Hepatocyte (in vitro differentiated cells): ENCODE results near the gene RER1. TPM values are rescaled to one million over a fixed set of nuclear protein-coding genes. Genes with fewer than 3 reads are reported as not detected.
A peak's percentile ranks its signal among the peaks of the same experiment; 100 is the strongest.

ENCODE experiments used
- DNase-seq: peaks from one replicate; pipeline ENCODE4 v3.0.0-alpha.2; 2016; ENCODE audit warnings: low spot score
- H2AFZ ChIP-seq: fragments of 200-600 bp; sonication (generic); 2 replicates; pipeline ENCODE4 v1.6.0; 2016; ENCODE audit warnings: antibody characterized with exemption, mild to moderate bottlenecking
- H3K27ac ChIP-seq: fragments of 200-600 bp; sonication (generic); 2 replicates; pipeline ENCODE4 v1.5.1; 2016; ENCODE audit warnings: mild to moderate bottlenecking
- H3K27me3 ChIP-seq: fragments of 200-600 bp; sonication (generic); 2 replicates; pipeline ENCODE4 v1.6.1; 2016
- H3K36me3 ChIP-seq: fragments of 200-600 bp; sonication (generic); replicated peaks from 2 replicates; pipeline ENCODE4 v1.5.1; 2016; ENCODE audit warnings: low read depth; ENCODE audit not compliant: insufficient read depth
- H3K4me1 ChIP-seq: fragments of 200-600 bp; sonication (generic); 2 replicates; pipeline ENCODE4 v1.5.1; 2016; ENCODE audit warnings: mild to moderate bottlenecking, moderate library complexity; ENCODE audit not compliant: insufficient read depth
- H3K4me2 ChIP-seq: fragments of 200-600 bp; sonication (generic); 2 replicates; pipeline ENCODE4 v1.6.0; 2016
- H3K4me3 ChIP-seq: fragments of 200-600 bp; sonication (generic); 2 replicates; pipeline ENCODE4 v1.5.1; 2016; ENCODE audit warnings: mild to moderate bottlenecking
- H3K79me2 ChIP-seq: fragments of 200-600 bp; sonication (generic); 2 replicates; pipeline ENCODE4 v1.6.0; 2017; ENCODE audit warnings: mild to moderate bottlenecking
- H3K9me2 ChIP-seq: fragments of 200-600 bp; sonication (generic); replicated peaks from 2 replicates; pipeline ENCODE4 v1.6.0; 2017; ENCODE audit warnings: mild to moderate bottlenecking; ENCODE audit not compliant: insufficient read depth
- H3K9me3 ChIP-seq: fragments of 200-600 bp; sonication (generic); 2 replicates; pipeline ENCODE4 v1.5.1; 2016; ENCODE audit warnings: low read depth, mild to moderate bottlenecking
- H4K20me1 ChIP-seq: fragments of 200-600 bp; sonication (generic); 2 replicates; pipeline ENCODE4 v1.6.0; 2016; ENCODE audit warnings: mild to moderate bottlenecking; ENCODE audit not compliant: insufficient read depth, poor library complexity, severe bottlenecking
- EZH2 ChIP-seq: fragments of 200-600 bp; sonication (generic); IDR thresholded peaks from 2 replicates; pipeline ENCODE4 v1.6.1; 2016; ENCODE audit warnings: antibody characterized with exemption, mild to moderate bottlenecking, borderline replicate concordance
- EZH2phosphoT487 ChIP-seq: fragments of 200-600 bp; sonication (generic); IDR thresholded peaks from one replicate; pipeline ENCODE4 v1.6.1; 2018; ENCODE audit warnings: antibody characterized with exemption, mild to moderate bottlenecking, low read depth, moderate library complexity; ENCODE audit not compliant: unreplicated experiment, severe bottlenecking
- WGBS: methylation state at CpG from one replicate; pipeline ENCODE4 v1.1.6; 2016; ENCODE audit warnings: low lambda C conversion rate; ENCODE audit errors: missing lambda C conversion rate; 5-methylcytosine and 5-hydroxymethylcytosine counted together
- polyA plus RNA-seq: library from polyadenylated mRNA; unstranded; fragments of >200 nt; fragmentation: Nextera tagmentation; extraction: Ambion mirVana; gene quantifications from 2 replicates; pipeline ENCODE4 v1.2.1, GENCODE V29; 2016
- total RNA-seq: library from RNA; depleted of rRNA; stranded (reverse); fragments of >200 nt; gene quantifications from 2 replicates; pipeline ENCODE4 v1.2.3, GENCODE V29; 2014
- TF ChIP-seq, protein P1 (sequence below): fragments of 200-600 bp; sonication (generic); IDR thresholded peaks from 2 replicates; pipeline ENCODE4 v1.5.1; 2016; ENCODE audit warnings: antibody characterized with exemption, mild to moderate bottlenecking; ENCODE audit not compliant: poor library complexity

RER1 gene
- total and polyA plus RNA-seq, 2 experiments from 2014 or later: 123 to 237 TPM

DNA sequence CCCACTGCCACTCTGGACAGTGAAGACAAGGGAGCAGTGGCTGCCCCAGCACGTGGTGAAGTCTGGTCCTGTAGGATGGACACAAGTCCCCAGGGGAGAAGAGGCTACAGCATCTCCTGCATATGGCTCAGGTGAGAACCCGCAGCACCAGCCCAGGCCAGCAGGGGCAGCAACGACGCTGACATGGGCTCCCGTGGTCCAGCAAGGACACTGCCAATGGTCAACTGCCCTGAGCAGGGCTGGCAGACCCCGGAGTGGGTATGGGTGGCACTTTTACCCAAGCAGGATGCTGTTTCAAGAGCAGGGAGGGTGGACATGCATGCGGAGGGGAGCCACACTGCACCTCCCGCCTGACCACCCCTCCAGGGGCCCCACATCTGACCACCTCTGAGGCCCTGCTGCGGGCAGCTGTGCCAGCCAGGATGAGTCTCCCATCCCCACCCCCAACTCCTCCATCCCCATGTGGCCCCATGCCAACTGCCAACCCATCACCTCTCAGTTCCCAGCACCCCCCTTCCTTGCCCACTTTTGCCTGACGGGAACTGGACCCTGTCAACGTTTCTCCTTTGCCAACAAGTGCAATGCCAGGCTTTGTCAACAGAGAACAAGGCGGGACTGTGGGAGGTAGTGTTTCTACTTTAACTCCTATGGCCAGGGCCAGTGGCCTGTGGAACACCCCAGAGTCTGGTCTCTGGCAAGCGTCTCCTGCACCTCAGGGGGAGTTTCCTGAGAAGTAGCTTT lies 8.8 kb upstream of the RER1 start:
- Histone ChIP-seq H3K9me3 (no peaks in the 10 kb centered on the region), H3K27me3 (no peaks in the 10 kb centered on the region), H3K4me2 (no peak overlapping the region), H3K9me2 (no peaks in the 10 kb centered on the region), H3K4me3 (no peak overlapping the region), H3K79me2 (no peaks in the 10 kb centered on the region), H3K27ac (no peak overlapping the region), H3K36me3 (no peaks in the 10 kb centered on the region), H4K20me1 (no peaks in the 10 kb centered on the region), H2AFZ (no peak overlapping the region), H3K4me1 (no peaks in the 10 kb centered on the region)
- TF ChIP-seq EZH2: no peak
- TF ChIP-seq, protein P1, sequence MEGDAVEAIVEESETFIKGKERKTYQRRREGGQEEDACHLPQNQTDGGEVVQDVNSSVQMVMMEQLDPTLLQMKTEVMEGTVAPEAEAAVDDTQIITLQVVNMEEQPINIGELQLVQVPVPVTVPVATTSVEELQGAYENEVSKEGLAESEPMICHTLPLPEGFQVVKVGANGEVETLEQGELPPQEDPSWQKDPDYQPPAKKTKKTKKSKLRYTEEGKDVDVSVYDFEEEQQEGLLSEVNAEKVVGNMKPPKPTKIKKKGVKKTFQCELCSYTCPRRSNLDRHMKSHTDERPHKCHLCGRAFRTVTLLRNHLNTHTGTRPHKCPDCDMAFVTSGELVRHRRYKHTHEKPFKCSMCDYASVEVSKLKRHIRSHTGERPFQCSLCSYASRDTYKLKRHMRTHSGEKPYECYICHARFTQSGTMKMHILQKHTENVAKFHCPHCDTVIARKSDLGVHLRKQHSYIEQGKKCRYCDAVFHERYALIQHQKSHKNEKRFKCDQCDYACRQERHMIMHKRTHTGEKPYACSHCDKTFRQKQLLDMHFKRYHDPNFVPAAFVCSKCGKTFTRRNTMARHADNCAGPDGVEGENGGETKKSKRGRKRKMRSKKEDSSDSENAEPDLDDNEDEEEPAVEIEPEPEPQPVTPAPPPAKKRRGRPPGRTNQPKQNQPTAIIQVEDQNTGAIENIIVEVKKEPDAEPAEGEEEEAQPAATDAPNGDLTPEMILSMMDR: peak; percentile 34
- peak; percentile 67 for DNase-seq
- 58% methylated on average over 13 of the region's 13 CpGs for WGBS

DNA sequence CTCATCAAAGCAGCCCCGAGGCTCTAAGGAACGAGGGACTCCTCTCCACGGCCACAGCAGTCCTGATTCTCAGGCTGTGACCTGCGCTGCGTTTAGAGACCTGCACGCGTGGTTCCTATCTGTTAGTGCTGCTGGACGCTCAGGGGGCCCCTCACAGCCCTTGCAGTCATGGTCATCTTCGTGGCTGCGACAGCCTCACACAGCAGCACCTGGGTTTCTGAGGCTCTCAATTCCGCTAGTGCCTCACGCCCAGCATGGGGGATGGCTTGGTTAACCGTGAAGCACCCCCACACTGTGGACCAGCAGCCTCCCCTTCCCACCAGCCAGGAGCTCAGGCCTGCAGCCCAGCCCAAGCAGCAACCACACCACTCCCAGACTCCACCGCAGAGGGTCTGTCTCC lies 8.1 kb upstream of the RER1 start:
- Histone ChIP-seq H3K4me1 (no peaks in the 10 kb centered on the region), H3K4me2 (no peak overlapping the region), H3K36me3 (no peaks in the 10 kb centered on the region), H3K27me3 (no peaks in the 10 kb centered on the region), H3K9me3 (no peaks in the 10 kb centered on the region), H3K79me2 (no peaks in the 10 kb centered on the region), H4K20me1 (no peaks in the 10 kb centered on the region), H3K27ac (no peak overlapping the region), H3K4me3 (no peak overlapping the region), H3K9me2 (no peaks in the 10 kb centered on the region), H2AFZ (no peak overlapping the region)
- DNase-seq: no peak
- 91% methylated on average over 14 of the region's 14 CpGs for WGBS
- TF ChIP-seq, protein P1: no peak
- TF ChIP-seq EZH2 (no peak), EZH2phosphoT487 (no peak)

DNA sequence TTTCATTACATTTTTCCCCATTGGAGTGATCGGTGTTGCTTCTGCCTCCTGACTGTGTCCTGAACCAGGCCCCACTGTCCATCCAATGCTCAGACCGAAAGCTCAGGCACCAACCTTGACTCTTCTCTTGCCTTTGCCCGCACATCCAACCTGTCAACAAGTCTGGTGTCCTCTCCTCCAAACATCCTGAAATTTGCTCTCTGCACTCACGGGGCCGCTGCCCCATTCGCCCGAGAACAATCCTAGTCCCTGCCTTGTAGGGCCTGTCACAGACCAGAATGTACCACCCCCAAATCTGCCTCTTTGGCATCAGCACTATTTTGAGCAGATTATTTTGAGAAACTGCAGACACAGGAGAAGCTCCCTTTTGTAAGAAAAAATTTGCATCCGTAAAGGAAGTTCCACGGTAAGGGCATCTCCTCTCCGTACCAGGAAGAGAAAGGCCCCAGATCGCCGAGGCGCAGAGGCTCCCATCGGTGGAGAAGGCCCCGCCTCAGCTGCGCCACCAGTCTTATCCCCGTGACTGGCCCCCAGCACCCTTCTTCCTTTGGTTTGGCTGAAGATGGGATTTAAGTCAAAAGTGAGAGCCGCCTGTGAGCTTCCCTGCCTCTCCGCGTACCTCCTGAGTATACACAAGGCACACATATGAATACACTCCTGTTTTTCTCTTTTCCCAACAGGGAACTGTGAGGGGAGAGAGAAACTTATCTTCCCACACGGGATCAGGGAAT lies 7.3 kb upstream of the RER1 start:
- Histone ChIP-seq H3K27me3 (no peaks in the 10 kb centered on the region), H4K20me1 (no peaks in the 10 kb centered on the region), H3K4me3 (no peak overlapping the region), H3K27ac (no peak overlapping the region), H3K4me2 (no peak overlapping the region), H3K9me3 (no peaks in the 10 kb centered on the region), H2AFZ (no peak overlapping the region), H3K9me2 (no peaks in the 10 kb centered on the region), H3K36me3 (no peaks in the 10 kb centered on the region), H3K4me1 (no peaks in the 10 kb centered on the region), H3K79me2 (no peaks in the 10 kb centered on the region)
- DNase-seq: no peak
- 92% methylated on average over 21 of the region's 21 CpGs for WGBS
- TF ChIP-seq EZH2: no peak
- no peak for TF ChIP-seq EZH2phosphoT487
- TF ChIP-seq, protein P1: no peak
